HL-60/S4 treated with phorbol 12-myristate 13-acetate at 8.2 ng/mL for 4 days and 3 days (cell line): ENCODE data around the gene TMC1.
"Not testable (repeated sequence)": the region's sequence is repeated elsewhere in the genome, so short reads cannot be mapped to it uniquely, and the experiment has no call there.

Source experiments
- in situ Hi-C: fragments of 300-500 bp; cut with MboI; formaldehyde crosslinking; loops from 2 replicates; pipeline ENCODE4 v1.15.0; 2022; ENCODE audit warnings: low sequenced_read_pairs

The TMC1 gene

GRCh38 chr9:72521416-72521815 is at the start of gene TMC1:
TSS of gene TMC1 (plus strand) at chr9:72521608. CDS start at chr9:72648649, 127,041 bp downstream.
- in situ Hi-C loops, result not testable (repeated sequence)

- in situ Hi-C loops, result no loop called here
Observed at GRCh38 chr9:72473474-72474261, 47.7 kb upstream of the TMC1 start.

- in situ Hi-C loops, result no loop called here
Observed at GRCh38 chr9:72474676-72475075, 46.7 kb upstream of the TMC1 start.

GRCh38 chr9:72476100-72476499 is 45.3 kb upstream of the TMC1 start:
- in situ Hi-C loops, result no loop called here

- in situ Hi-C loops, result no loop called here
Observed at GRCh38 chr9:72476617-72477437, 44.6 kb upstream of the TMC1 start.

GRCh38 chr9:72477930-72478518 is 43.4 kb upstream of the TMC1 start:
- in situ Hi-C loops, result no loop called here

GRCh38 chr9:72478966-72479365 is 42.4 kb upstream of the TMC1 start:
- in situ Hi-C loops, result no loop called here

- in situ Hi-C loops, result not testable (repeated sequence)
Observed at GRCh38 chr9:72480261-72480660, 41.1 kb upstream of the TMC1 start.

- in situ Hi-C loops, result no loop called here
Observed at GRCh38 chr9:72480921-72481320, 40.5 kb upstream of the TMC1 start.

GRCh38 chr9:72485821-72486593 is 35.4 kb upstream of the TMC1 start:
- in situ Hi-C loops, result no loop called here

- in situ Hi-C loops, result no loop called here
Observed at GRCh38 chr9:72486594-72486955, 34.8 kb upstream of the TMC1 start.

- in situ Hi-C loops, result not testable (repeated sequence)
Observed at GRCh38 chr9:72487665-72488064, 33.7 kb upstream of the TMC1 start.

GRCh38 chr9:72489986-72490385 is 31.4 kb upstream of the TMC1 start:
- in situ Hi-C loops, result no loop called here

GRCh38 chr9:72491242-72491641 is 30.2 kb upstream of the TMC1 start:
- in situ Hi-C loops, result no loop called here

- in situ Hi-C loops, result no loop called here
Observed at GRCh38 chr9:72494051-72494450, 27.4 kb upstream of the TMC1 start.

GRCh38 chr9:72497447-72498046 is 23.9 kb upstream of the TMC1 start:
- in situ Hi-C loops, result no loop called here

GRCh38 chr9:72506615-72507014 is 14.8 kb upstream of the TMC1 start:
- in situ Hi-C loops, result no loop called here

- in situ Hi-C loops, result no loop called here
Observed at GRCh38 chr9:72509053-72509452, 12.4 kb upstream of the TMC1 start.

GRCh38 chr9:72509635-72510034 is 11.8 kb upstream of the TMC1 start:
- in situ Hi-C loops, result no loop called here

- in situ Hi-C loops, result not testable (repeated sequence)
Observed at GRCh38 chr9:72521011-72521410, 397 bp upstream of the TMC1 start.
